DOHH2 (cell line): ENCODE measurements around the gene APBA3.

ENCODE experiments used
- H3F3A ChIP-seq: fragments of 200-600 bp; sonication (generic), shearing (Covaris generic); 2 replicates; pipeline ENCODE4 v1.6.0; 2016; ENCODE audit warnings: antibody characterized with exemption, mild to moderate bottlenecking; ENCODE audit not compliant: control insufficient read depth, insufficient read depth
- H3K27ac ChIP-seq: fragments of 200-600 bp; sonication (generic); 2 replicates; pipeline ENCODE4 v1.5.1; 2014; ENCODE audit warnings: low read depth, mild to moderate bottlenecking, low read length, moderate library complexity
- H3K27me3 ChIP-seq: fragments of 200-600 bp; sonication (generic); 2 replicates; pipeline ENCODE4 v1.6.1; 2014; ENCODE audit warnings: mild to moderate bottlenecking, low read length, mixed read lengths; ENCODE audit not compliant: control insufficient read depth
- H3K36me3 ChIP-seq: fragments of 200-600 bp; sonication (generic); 2 replicates; pipeline ENCODE4 v1.6.1; 2014; ENCODE audit warnings: mild to moderate bottlenecking, low read length, moderate library complexity, mixed read lengths; ENCODE audit not compliant: control insufficient read depth
- H3K4me1 ChIP-seq: fragments of 200-600 bp; sonication (generic); 2 replicates; pipeline ENCODE4 v1.6.1; 2014; ENCODE audit warnings: mild to moderate bottlenecking, low read length, mixed read lengths; ENCODE audit not compliant: control insufficient read depth
- H3K4me2 ChIP-seq: fragments of 200-600 bp; sonication (generic); 2 replicates; pipeline ENCODE4 v1.6.0; 2014; ENCODE audit warnings: mild to moderate bottlenecking, low read length, moderate library complexity
- H3K4me3 ChIP-seq: fragments of 200-600 bp; sonication (generic); 2 replicates; pipeline ENCODE4 v1.5.1; 2014; ENCODE audit warnings: mild to moderate bottlenecking, low read length, mixed read lengths
- H3K79me2 ChIP-seq: fragments of 200-600 bp; sonication (generic); 2 replicates; pipeline ENCODE4 v1.6.1; 2014; ENCODE audit warnings: mild to moderate bottlenecking, low read length, mixed read lengths; ENCODE audit not compliant: control insufficient read depth
- H3K9me2 ChIP-seq: fragments of 200-600 bp; sonication (generic); replicated peaks from 2 replicates; pipeline ENCODE4 v1.6.1; 2014; ENCODE audit warnings: mild to moderate bottlenecking, low read length, mixed read lengths; ENCODE audit not compliant: control insufficient read depth
- H3K9me3 ChIP-seq: fragments of 200-600 bp; sonication (generic); 2 replicates; pipeline ENCODE4 v1.6.1; 2014; ENCODE audit warnings: antibody characterized with exemption, low read length, mixed read lengths; ENCODE audit not compliant: control insufficient read depth, insufficient read depth
- H4K20me1 ChIP-seq: fragments of 200-600 bp; sonication (generic); 2 replicates; pipeline ENCODE4 v1.6.0; 2014; ENCODE audit warnings: low read depth, mild to moderate bottlenecking, antibody characterized with exemption, low read length, moderate library complexity; ENCODE audit not compliant: control insufficient read depth, insufficient read depth
- CTCF ChIP-seq: fragments of 200-600 bp; sonication (generic); IDR thresholded peaks from one replicate; pipeline ENCODE4 v1.5.1; 2014; ENCODE audit warnings: antibody characterized with exemption, mild to moderate bottlenecking, low read depth, low read length; ENCODE audit not compliant: poor library complexity, severe bottlenecking
- EZH2phosphoT487 ChIP-seq: fragments of 200-600 bp; sonication (generic); IDR thresholded peaks from 2 replicates; pipeline ENCODE4 v1.6.1; 2017; ENCODE audit warnings: borderline replicate concordance, mild to moderate bottlenecking, antibody characterized with exemption, low read length, moderate library complexity, mixed read lengths

The APBA3 gene

GRCh38 chr19:3803114-3803888, 41.8 kb upstream of the APBA3 start:
- H3K27ac ChIP-seq, result no peak overlapping the region
- no peaks in the 10 kb centered on the region; the same call in 1 of the 2 replicates for H3F3A ChIP-seq
- TF ChIP-seq CTCF, result no peak
- TF ChIP-seq EZH2phosphoT487, result no peak
- H3K9me2 ChIP-seq, result no peaks in the 10 kb centered on the region
- peaks cover 4% of the 10 kb centered on the region; the same call in 1 of the 2 replicates for H3K9me3 ChIP-seq
- H3K4me2 ChIP-seq, result no peak overlapping the region
- H3K4me1 ChIP-seq, result no peaks in the 10 kb centered on the region
- H4K20me1 ChIP-seq, result no peaks in the 10 kb centered on the region
- H3K27me3 ChIP-seq, result peaks cover 14% of the 10 kb centered on the region
- H3K79me2 ChIP-seq, result no peaks in the 10 kb centered on the region
- H3K36me3 ChIP-seq, result no peaks in the 10 kb centered on the region
- no peak overlapping the region for H3K4me3 ChIP-seq

GRCh38 chr19:3801412-3802096, 40.1 kb upstream of the APBA3 start:
- Histone ChIP-seq H3K27ac (no peak overlapping the region), H3K9me3 (no peaks in the 10 kb centered on the region), H3K4me3 (no peak overlapping the region), H3K27me3 (peaks cover 14% of the 10 kb centered on the region), H3K4me1 (no peaks in the 10 kb centered on the region), H3K9me2 (no peaks in the 10 kb centered on the region), H3K36me3 (no peaks in the 10 kb centered on the region), H3K4me2 (no peak overlapping the region), H3K79me2 (no peaks in the 10 kb centered on the region), H3F3A (no peaks in the 10 kb centered on the region), H4K20me1 (no peaks in the 10 kb centered on the region)
- TF ChIP-seq CTCF (no peak), EZH2phosphoT487 (peak; percentile 60; the same call in 1 of the 2 replicates)

GRCh38 chr19:3800996-3801395, 39.5 kb upstream of the APBA3 start:
- peaks cover 14% of the 10 kb centered on the region for H3K27me3 ChIP-seq
- no peaks in the 10 kb centered on the region for H3K9me2 ChIP-seq
- no peaks in the 10 kb centered on the region for H3K4me1 ChIP-seq
- H3K4me2 ChIP-seq, result no peak overlapping the region
- no peak overlapping the region for H3K4me3 ChIP-seq
- H3K27ac ChIP-seq, result no peak overlapping the region
- no peaks in the 10 kb centered on the region for H3K79me2 ChIP-seq
- H3K9me3 ChIP-seq, result no peaks in the 10 kb centered on the region
- no peaks in the 10 kb centered on the region for H4K20me1 ChIP-seq
- no peak for TF ChIP-seq EZH2phosphoT487
- no peak for TF ChIP-seq CTCF
- no peaks in the 10 kb centered on the region for H3K36me3 ChIP-seq
- no peaks in the 10 kb centered on the region for H3F3A ChIP-seq
